ENCODE measurements around the gene SIT1. TPM values are rescaled to one million over a fixed set of nuclear protein-coding genes. Genes with fewer than 3 reads are reported as not detected.

SIT1 gene
- total and polyA plus RNA-seq, 7 experiments from 2014 or later, result 16.9 to 225 (median 45.9) TPM

GRCh38 chr9:35606726-35607125 is 44.0 kb downstream of the SIT1 start:
- Mint-ChIP-seq H3K4me1 (peaks cover 30 to 51% (median 42%) of the 10 kb centered on the region in 7 donors), H3K27me3 (no peaks in the 10 kb centered on the region), H3K36me3 (peaks cover 0 to 14% (median 4%) of the 10 kb centered on the region in 5 donors), H3K9me3 (peaks cover 0 to 3% (median 0%) of the 10 kb centered on the region in 11 donors), H3K27ac (peak overlapping the region in 2 of 9 donors; percentile 10 to 72), H3K4me3 (peak overlapping the region; percentile 22 to 75 (median 48))
- H3K4me3 ChIP-seq (ENCODE audit: low read length), result no peak overlapping the region
- H3K27ac ChIP-seq (ENCODE audit: low read depth, low read length), result no peak overlapping the region
- peaks cover 8 to 30% (median 15%) of the 10 kb centered on the region in 3 experiments for H3K36me3 ChIP-seq (ENCODE audit: control insufficient read depth in 2 of 3, insufficient read depth in 3 of 3, low read length in 3 of 3)
- CTCF ChIA-PET, result interaction anchor here (1.4 to 2.4 kb wide), 2 partner anchors 9 to 40 kb away, joined by 3 to 8 read pairs; no protein-coding TSS in a partner anchor
- ATAC-seq (no peak), DNase-seq (no peak)
- no peaks in the 10 kb centered on the region for H3K9me3 ChIP-seq (ENCODE audit: control insufficient read depth in 2 of 3, low read length in 3 of 3)
- POLR2A ChIA-PET, result interaction anchor here (1.2 kb wide), 1 partner anchor 10 kb away, joined by 10 read pairs; no protein-coding TSS in a partner anchor
- intact Hi-C loops (cut with micrococcal nuclease), result loop anchor here in 1 of 2 donors (10.0 kb wide), 4 partner anchors 972 to 1562 kb away; partner anchors contain the start of genes DNAI1, FAM219A, SIGMAR1 and UBAP2
- H3K4me1 ChIP-seq (ENCODE audit: control insufficient read depth in 2 of 2, insufficient read depth in 2 of 2, low read length in 2 of 2), result peaks cover 26 to 30% of the 10 kb centered on the region in 2 donors
- no peaks in the 10 kb centered on the region for H3K27me3 ChIP-seq (ENCODE audit: control insufficient read depth in 2 of 2, insufficient read depth in 2 of 2, low read length in 2 of 2)

- no peaks in the 10 kb centered on the region for H3K27me3 ChIP-seq (ENCODE audit: control insufficient read depth in 2 of 2, insufficient read depth in 2 of 2, low read length in 2 of 2)
- CTCF ChIA-PET, result interaction anchor here (1.0 to 2.4 kb wide), 5 partner anchors 10 to 91 kb away, joined by 3 to 8 read pairs (median 5); no protein-coding TSS in a partner anchor
- intact Hi-C loops (cut with micrococcal nuclease), result loop anchor here in 1 of 2 donors (10.0 kb wide), 4 partner anchors 971 to 1561 kb away; partner anchors contain the start of genes DNAI1, FAM219A, SIGMAR1 and UBAP2
- no peak for ATAC-seq
- H3K9me3 ChIP-seq (ENCODE audit: control insufficient read depth in 2 of 3, low read length in 3 of 3), result no peaks in the 10 kb centered on the region
- H3K36me3 ChIP-seq (ENCODE audit: control insufficient read depth in 2 of 3, insufficient read depth in 3 of 3, low read length in 3 of 3), result peaks cover 8 to 30% (median 15%) of the 10 kb centered on the region in 3 experiments
- Mint-ChIP-seq H3K36me3 (peaks cover 0 to 14% (median 4%) of the 10 kb centered on the region in 5 donors), H3K27ac (peak overlapping the region in 8 of 9 donors; percentile 31 to 92 (median 68)), H3K9me3 (peaks cover 0 to 3% (median 0%) of the 10 kb centered on the region in 11 donors), H3K4me3 (peak overlapping the region; percentile 75 to 87 (median 84)), H3K27me3 (no peaks in the 10 kb centered on the region), H3K4me1 (peaks cover 26 to 47% (median 36%) of the 10 kb centered on the region in 7 donors)
- peaks cover 24% of the 10 kb centered on the region in 2 donors for H3K4me1 ChIP-seq (ENCODE audit: control insufficient read depth in 2 of 2, insufficient read depth in 2 of 2, low read length in 2 of 2)
- H3K27ac ChIP-seq (ENCODE audit: low read depth, low read length), result peak overlapping the region; percentile 80
- POLR2A ChIA-PET, result interaction anchor here (0.7 to 1.2 kb wide), 6 partner anchors 10 to 126 kb away, joined by 3 to 10 read pairs (median 4); partner anchors contain the start of genes CCDC107, CREB3, RMRP and TLN1
- peak overlapping the region; percentile 58 for H3K4me3 ChIP-seq (ENCODE audit: low read length)
- no peak for DNase-seq
Observed at GRCh38 chr9:35606138-35606504, 44.6 kb downstream of the SIT1 start.

- Histone ChIP-seq H3K27me3 (ENCODE audit: control insufficient read depth in 2 of 2, insufficient read depth in 2 of 2, low read length in 2 of 2) (no peaks in the 10 kb centered on the region), H3K36me3 (ENCODE audit: control insufficient read depth in 2 of 3, insufficient read depth in 3 of 3, low read length in 3 of 3) (peaks cover 8 to 30% (median 15%) of the 10 kb centered on the region in 3 experiments), H3K9me3 (ENCODE audit: control insufficient read depth in 2 of 3, low read length in 3 of 3) (no peaks in the 10 kb centered on the region), H3K4me1 (ENCODE audit: control insufficient read depth in 2 of 2, insufficient read depth in 2 of 2, low read length in 2 of 2) (peaks cover 22 to 24% of the 10 kb centered on the region in 2 donors), H3K27ac (ENCODE audit: low read depth, low read length) (peak overlapping the region; percentile 80), H3K4me3 (ENCODE audit: low read length) (peak overlapping the region; percentile 58)
- Mint-ChIP-seq H3K4me1 (peaks cover 23 to 44% (median 35%) of the 10 kb centered on the region in 7 donors), H3K36me3 (peaks cover 0 to 14% (median 4%) of the 10 kb centered on the region in 5 donors), H3K27me3 (no peaks in the 10 kb centered on the region), H3K9me3 (peaks cover 0 to 3% (median 0%) of the 10 kb centered on the region in 11 donors), H3K4me3 (peak overlapping the region; percentile 75 to 99 (median 84)), H3K27ac (peak overlapping the region in 8 of 9 donors; percentile 31 to 92 (median 68))
- DNase-seq (peak in 8 of 9 donors; percentile 38 to 54 (median 48)), ATAC-seq (no peak)
- CTCF ChIA-PET, result interaction anchor here (0.8 to 2.4 kb wide), 6 partner anchors 8 to 91 kb away, joined by 3 to 8 read pairs (median 4); no protein-coding TSS in a partner anchor
- intact Hi-C loops (cut with micrococcal nuclease), result loop anchor here (2.0 to 10.0 kb wide), 9 partner anchors 503 to 1859 kb away; partner anchors contain the start of genes DNAI1 (in 1 of the 2), DNAJB5 (in 1 of the 2), FAM219A (in 1 of the 2) and GNE (in 1 of the 2)
- POLR2A ChIA-PET, result interaction anchor here (0.7 to 2.0 kb wide), 14 partner anchors 11 to 206 kb away, joined by 3 to 25 read pairs (median 4); partner anchors contain the start of genes CCDC107, CREB3, RMRP and SPAG8
Observed at GRCh38 chr9:35605351-35606137, 45.2 kb downstream of the SIT1 start.

GRCh38 chr9:35604578-35605350 is 46.0 kb downstream of the SIT1 start, which contains the start of gene TESK1:
TSS of gene TESK1 (plus strand) at chr9:35605262. CDS start at chr9:35605620, 358 bp downstream.
- Histone ChIP-seq H3K27ac (ENCODE audit: low read depth, low read length) (peak within 1 kb of the TSS; percentile 84), H3K9me3 (ENCODE audit: control insufficient read depth in 2 of 3, low read length in 3 of 3) (no peaks in the 10 kb centered on the region), H3K4me3 (ENCODE audit: low read length) (peak within 1 kb of the TSS; percentile 65), H3K27me3 (ENCODE audit: control insufficient read depth in 2 of 2, insufficient read depth in 2 of 2, low read length in 2 of 2) (no peaks in the 10 kb centered on the region), H3K36me3 (ENCODE audit: control insufficient read depth in 2 of 3, insufficient read depth in 3 of 3, low read length in 3 of 3) (peaks cover 8 to 26% (median 15%) of the 10 kb centered on the region in 3 experiments), H3K4me1 (ENCODE audit: control insufficient read depth in 2 of 2, insufficient read depth in 2 of 2, low read length in 2 of 2) (peaks cover 22 to 24% of the 10 kb centered on the region in 2 donors)
- peak; percentile 69 to 89 (median 79) for DNase-seq
- H3K27me3 Mint-ChIP-seq, result no peaks in the 10 kb centered on the region
- peaks cover 0 to 3% (median 0%) of the 10 kb centered on the region in 11 donors for H3K9me3 Mint-ChIP-seq
- CTCF ChIA-PET, result interaction anchor here (0.8 to 2.4 kb wide), 6 partner anchors 9 to 145 kb away, joined by 3 to 8 read pairs (median 4); no protein-coding TSS in a partner anchor
- peak within 1 kb of the TSS; percentile 94 to 99 (median 98) for H3K27ac Mint-ChIP-seq
- intact Hi-C loops (cut with micrococcal nuclease), result loop anchor here (1.0 to 10.0 kb wide), 30 partner anchors 13 to 1860 kb away; partner anchors contain the start of genes CCDC107 (in 2 of the 2), CREB3 (in 2 of the 2), DNAJB5 (in 2 of the 2) and GBA2 (in 2 of the 2)
- ATAC-seq, result peak; percentile 52
- POLR2A ChIA-PET, result interaction anchor here (0.9 to 2.0 kb wide), 12 partner anchors 13 to 206 kb away, joined by 3 to 25 read pairs (median 4); partner anchors contain the start of genes CREB3, SPAG8 and TLN1
- peaks cover 21 to 42% (median 35%) of the 10 kb centered on the region in 7 donors for H3K4me1 Mint-ChIP-seq
- H3K36me3 Mint-ChIP-seq, result peaks cover 0 to 14% (median 4%) of the 10 kb centered on the region in 5 donors
- peak within 1 kb of the TSS; percentile 92 to 100 (median 98) for H3K4me3 Mint-ChIP-seq

GRCh38 chr9:35603986-35604577 is 46.6 kb downstream of the SIT1 start:
- no peaks in the 10 kb centered on the region for H3K27me3 ChIP-seq (ENCODE audit: control insufficient read depth in 2 of 2, insufficient read depth in 2 of 2, low read length in 2 of 2)
- Mint-ChIP-seq H3K36me3 (peaks cover 0 to 14% (median 4%) of the 10 kb centered on the region in 5 donors), H3K27ac (peak overlapping the region; percentile 94 to 99 (median 98)), H3K9me3 (peaks cover 0 to 3% (median 0%) of the 10 kb centered on the region in 11 donors), H3K27me3 (no peaks in the 10 kb centered on the region), H3K4me3 (peak overlapping the region; percentile 92 to 100 (median 98)), H3K4me1 (peaks cover 21 to 42% (median 35%) of the 10 kb centered on the region in 7 donors)
- DNase-seq (peak; percentile 94 to 99 (median 99)), ATAC-seq (peak; percentile 95)
- H3K36me3 ChIP-seq (ENCODE audit: control insufficient read depth in 2 of 3, insufficient read depth in 3 of 3, low read length in 3 of 3), result peaks cover 8 to 19% (median 15%) of the 10 kb centered on the region in 3 experiments
- peaks cover 22 to 24% of the 10 kb centered on the region in 2 donors for H3K4me1 ChIP-seq (ENCODE audit: control insufficient read depth in 2 of 2, insufficient read depth in 2 of 2, low read length in 2 of 2)
- intact Hi-C loops (cut with micrococcal nuclease), result loop anchor here (1.0 to 10.0 kb wide), 31 partner anchors 13 to 1861 kb away; partner anchors contain the start of genes CCDC107 (in 2 of the 2), CREB3 (in 2 of the 2), DNAJB5 (in 2 of the 2) and GBA2 (in 2 of the 2)
- CTCF ChIA-PET, result interaction anchor here (0.7 to 1.3 kb wide), 14 partner anchors 13 to 292 kb away, joined by 3 to 8 read pairs (median 4); partner anchors contain the start of genes GBA2, RGP1 and TLN1
- peak overlapping the region; percentile 84 for H3K27ac ChIP-seq (ENCODE audit: low read depth, low read length)
- H3K9me3 ChIP-seq (ENCODE audit: control insufficient read depth in 2 of 3, low read length in 3 of 3), result no peaks in the 10 kb centered on the region
- peak overlapping the region; percentile 65 for H3K4me3 ChIP-seq (ENCODE audit: low read length)
- POLR2A ChIA-PET, result interaction anchor here (0.7 to 2.0 kb wide), 13 partner anchors 13 to 502 kb away, joined by 3 to 25 read pairs (median 4); partner anchors contain the start of genes CCDC107, CREB3, RMRP and SPAG8

Data from naive thymus-derived CD4-positive, alpha-beta T cell (primary cell).